HG03439 (cell line): ENCODE results near the gene DNAJB11.
"Not testable (repeated sequence)": the region's sequence is repeated elsewhere in the genome, so short reads cannot be mapped to it uniquely, and the experiment has no call there.

Experiments
- ATAC-seq: cut with Tn5 transposase; IDR thresholded peaks from one replicate; pipeline ENCODE4 v1.9.1; 2021; ENCODE audit warnings: mild to moderate bottlenecking, moderate library complexity; ENCODE audit not compliant: unreplicated experiment

DNAJB11 gene

DNA sequence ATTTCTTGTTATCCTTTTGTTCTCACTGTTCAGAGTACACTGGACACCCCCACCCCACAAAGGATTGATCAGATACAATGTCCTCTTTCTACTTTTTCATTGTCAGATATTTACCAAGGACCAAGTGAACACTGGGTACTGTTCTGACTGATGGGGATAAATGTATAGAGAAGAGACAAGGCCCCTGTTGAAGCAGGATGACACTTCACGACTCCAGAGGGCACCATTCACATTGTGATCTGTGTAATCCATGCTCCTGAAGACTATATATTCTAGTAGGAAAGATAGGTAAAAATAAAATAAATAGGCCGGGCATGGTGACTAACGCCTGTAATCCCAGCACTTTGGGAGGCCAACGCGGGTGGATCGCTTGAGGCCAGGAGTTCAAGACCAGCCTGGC lies 19.1 kb upstream of the DNAJB11 start:
- ATAC-seq = no peak

DNA sequence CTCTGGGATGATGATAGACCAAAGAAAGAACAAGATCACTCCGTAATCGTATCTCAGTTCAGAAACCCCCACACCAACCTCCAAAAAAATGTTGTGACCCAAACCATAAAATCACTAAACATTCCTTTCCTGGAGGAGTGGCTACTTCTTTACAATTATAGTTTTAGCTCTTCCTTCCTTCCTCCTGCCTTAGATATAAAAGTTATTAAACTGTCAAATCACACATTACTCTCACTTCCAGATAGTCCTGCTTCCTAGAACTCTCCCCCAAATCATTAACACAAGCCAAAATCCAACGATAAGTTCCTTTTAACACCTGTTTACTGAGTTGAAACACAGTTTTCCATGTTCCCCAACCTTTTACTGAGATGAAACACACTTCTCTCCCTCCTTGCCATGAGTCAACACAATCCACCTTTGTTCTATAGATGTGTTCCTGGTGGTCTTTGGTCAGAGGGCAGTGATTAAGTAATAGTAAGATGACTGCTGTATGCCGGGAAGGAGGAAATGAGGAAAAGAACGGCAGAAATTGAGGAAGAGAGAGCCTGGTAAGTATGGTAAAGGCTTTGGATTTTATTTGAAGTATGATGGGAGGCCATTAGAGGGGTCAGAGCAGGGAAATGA lies 18.0 kb upstream of the DNAJB11 start:
- ATAC-seq = no peak

DNA sequence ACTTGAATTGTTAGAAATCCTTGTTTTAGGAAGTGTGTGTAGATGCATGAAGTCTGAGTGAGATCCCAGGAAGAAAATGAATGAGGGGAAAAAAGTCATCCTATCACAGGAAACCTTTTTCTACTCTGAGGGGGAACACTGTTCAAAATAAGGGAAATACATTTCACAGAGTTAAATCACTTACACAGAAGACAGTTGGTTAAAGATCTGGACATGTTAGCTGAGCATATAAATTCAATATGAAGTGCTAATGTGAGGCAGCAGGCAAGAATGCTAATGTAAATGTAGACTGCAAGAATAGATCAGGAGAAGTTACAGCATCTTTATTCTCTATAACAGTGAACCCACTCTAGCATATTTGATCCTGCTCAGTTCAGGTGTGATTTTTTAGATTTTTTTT lies 5.9 kb upstream of the DNAJB11 start:
- ATAC-seq = no peak

DNA sequence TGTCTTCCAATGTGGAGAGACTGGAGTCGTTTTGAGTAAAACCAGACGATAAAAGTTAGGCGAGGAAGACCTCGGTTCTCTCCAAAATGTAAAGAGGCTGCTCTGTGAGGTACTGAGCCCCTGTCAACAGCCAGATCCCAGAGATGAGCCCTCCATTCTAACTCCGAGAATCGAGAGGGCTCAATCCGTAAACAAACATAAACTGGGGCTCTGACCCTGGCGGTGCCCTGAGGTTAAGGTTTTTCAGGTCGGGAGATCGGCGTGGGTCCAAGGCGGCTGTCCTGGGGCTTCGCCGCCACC lies 3.8 kb upstream of the DNAJB11 start:
- ATAC-seq = no peak

DNA sequence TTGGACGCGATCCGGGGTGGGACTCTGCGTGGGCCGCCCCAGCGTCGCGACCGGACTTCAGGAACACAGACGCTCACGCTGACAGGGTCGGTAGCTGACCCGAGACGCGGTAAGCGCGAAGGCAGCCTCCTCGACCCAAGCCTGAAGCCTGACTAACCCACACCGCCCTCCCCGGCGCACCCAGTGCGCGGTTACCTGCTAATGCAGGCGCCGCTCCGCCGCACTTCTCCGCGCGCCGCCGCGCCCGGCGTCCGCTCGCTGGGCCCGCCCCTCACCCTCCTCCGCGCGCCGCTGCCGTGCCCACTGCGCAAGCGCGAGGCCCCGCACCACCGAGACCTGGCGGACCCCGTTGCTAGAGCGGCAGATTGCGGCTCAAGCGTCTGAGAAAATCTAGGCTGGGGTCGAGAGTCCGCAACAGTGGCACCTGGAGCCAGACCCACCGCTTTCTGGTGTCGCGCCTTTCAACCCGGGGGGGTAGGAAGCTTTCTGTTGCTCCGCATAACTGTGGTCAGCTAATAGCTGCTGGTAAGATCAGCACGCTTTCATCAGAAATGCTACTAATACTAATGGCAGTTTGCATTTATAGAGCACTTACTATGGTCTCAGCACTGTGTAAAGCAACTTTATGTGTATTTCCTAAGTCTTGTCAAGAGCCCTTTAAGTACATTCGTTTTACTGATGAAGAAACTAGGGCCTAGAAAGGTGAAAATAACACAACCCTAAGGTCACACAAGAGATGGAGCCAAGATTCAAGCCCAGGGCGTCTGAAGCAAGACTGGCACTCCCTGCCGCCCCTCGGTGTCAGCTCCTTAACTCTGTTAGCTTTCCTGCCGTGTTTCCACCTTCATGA lies 3.2 kb upstream of the DNAJB11 start, which contains the start of gene TBCCD1:
Gene TBCCD1, minus strand, starts transcription at position 268 of the 850 bp plus-strand sequence. CDS start 3,010 bp downstream, outside the sequence.
- ATAC-seq = peak; percentile 46

DNA sequence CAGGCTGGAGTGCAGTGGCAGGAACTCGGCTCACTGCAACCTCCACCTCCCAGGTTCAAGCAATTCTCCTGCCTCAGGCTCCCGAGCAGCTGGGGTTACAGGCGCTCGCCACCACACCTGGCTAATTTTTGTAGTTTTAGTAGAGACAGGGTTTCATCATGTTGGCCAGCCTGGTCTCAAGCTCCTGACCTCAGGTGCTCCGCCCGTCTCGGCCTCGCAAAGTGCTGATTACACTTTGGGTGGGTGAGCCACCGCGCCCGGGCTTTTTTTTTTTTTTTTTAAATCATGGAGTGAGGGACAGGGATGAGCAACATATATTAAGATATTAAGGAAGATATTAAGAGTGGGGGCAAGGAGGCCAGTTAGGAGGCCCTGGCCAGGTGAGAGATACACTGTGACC lies 1.2 kb upstream of the DNAJB11 start:
- ATAC-seq = not testable (repeated sequence)

DNA sequence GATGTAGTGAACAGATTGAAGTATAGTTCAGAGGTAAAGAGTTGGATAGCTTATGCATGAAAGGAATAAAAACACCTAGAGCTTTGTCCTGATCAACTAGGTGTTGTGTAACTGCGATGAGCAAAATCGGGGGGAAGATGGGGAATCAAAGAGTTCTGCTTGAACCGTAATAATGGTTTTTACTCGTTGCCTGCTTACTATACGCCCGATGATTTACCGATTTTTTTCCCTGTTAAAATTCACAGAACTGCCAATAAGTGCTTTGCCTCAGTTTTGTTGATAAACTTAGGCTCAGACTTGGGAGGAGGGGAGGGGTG lies 783 bp upstream of the DNAJB11 start:
- no peak for ATAC-seq

DNA sequence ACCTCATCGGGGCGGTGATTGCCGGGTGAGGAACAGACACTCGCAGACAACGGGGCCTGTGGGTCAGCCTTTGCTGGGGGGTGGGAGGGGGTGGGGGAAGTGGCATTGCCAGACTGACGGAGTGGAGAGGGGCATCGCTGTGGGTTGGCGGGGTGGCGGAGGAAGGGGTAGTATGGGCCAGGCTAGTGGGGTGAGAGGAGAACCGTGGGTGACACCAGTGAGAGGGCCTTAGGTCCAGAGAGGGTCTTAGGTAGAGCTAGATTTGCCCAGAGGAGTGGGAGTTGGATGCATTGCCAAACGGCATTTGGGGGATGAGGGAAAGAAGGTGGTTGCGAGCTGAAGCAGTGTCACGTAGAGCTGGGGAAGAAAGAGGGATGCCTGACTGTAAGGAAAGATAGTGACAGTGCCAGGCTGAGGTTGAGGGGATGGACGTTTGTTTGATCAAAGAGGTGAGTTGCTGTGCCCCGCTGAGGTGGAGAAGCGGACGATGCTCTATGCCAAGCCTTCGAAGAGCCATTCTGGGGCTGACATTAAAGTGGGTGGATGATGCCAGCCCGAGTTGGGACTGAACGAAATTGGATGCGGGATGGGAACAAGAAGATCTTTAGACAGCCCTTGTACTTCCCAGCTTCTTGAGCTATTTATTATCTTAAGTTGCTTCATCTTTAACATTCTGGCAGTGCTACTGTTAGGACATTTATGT lies 572 bp downstream of the DNAJB11 start:
- ATAC-seq = no peak

DNA sequence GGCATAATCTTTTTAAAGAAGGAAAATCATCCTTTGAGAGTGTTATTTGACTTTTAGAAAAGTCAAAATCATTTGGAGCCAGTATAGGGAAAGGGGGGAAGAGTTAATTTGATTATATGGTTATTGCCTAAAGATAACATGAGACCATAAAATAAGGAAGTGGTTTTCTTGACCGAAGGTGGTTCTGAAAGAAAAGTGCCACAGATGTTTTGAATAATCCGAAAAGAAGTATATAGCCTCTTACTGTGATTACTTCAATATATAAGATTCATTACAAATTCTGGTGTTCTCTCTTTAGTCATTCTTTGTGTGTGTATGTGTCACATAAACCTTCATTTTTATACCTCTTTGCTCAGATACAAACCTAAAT lies 1.1 kb downstream of the DNAJB11 start:
- no peak for ATAC-seq

DNA sequence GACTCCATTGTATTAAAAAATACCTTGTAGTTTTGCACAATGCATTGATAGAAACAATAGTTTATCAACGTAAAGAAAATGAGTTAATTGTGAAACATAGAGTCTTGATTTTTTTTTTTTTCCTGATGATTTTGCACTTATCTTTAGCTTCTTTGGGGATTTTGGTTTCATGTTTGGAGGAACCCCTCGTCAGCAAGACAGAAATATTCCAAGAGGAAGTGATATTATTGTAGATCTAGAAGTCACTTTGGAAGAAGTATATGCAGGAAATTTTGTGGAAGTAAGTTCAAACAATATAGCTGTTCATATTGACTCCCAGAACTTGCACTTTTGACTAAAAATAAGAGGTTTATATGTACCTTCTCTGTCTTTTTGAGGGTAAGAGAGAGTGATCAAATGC lies 7.0 kb downstream of the DNAJB11 start:
- ATAC-seq = no peak

DNA sequence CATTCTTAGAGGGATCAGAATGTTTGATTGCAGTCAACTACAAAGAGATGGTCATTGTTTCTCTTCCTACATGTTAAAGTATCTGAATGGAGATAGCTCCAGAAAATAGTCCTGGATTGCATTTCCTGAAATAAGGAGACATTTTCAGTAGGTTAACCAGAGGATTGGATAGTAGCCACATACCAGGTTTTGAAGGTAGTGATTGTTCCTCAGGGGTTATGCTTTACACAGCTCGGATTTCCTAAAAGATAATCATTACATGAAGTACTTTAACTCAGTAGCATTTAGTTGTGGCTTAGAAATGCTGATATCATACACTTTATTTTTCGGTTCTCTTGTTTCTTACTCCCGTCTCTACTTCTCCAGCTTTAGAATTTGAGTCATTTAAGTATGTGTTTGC lies 10.3 kb downstream of the DNAJB11 start:
- no peak for ATAC-seq

DNA sequence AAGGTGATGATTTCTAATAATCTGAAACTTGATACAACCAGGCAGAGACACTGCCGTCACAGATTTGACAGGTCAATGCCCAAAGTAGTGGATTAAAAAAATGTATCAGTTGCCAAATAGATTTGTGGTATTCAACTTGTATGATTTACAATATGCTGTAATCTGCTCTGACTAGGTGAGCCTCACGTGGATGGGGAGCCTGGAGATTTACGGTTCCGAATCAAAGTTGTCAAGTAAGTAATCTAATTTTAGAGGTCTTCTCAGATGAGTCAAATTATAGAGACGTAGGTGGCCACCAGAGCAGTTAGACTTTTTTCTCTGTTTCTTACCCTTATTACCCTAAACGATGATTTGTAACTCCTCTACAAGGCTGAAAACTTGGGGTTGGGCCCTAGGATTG lies 12.0 kb downstream of the DNAJB11 start:
- ATAC-seq = no peak

DNA sequence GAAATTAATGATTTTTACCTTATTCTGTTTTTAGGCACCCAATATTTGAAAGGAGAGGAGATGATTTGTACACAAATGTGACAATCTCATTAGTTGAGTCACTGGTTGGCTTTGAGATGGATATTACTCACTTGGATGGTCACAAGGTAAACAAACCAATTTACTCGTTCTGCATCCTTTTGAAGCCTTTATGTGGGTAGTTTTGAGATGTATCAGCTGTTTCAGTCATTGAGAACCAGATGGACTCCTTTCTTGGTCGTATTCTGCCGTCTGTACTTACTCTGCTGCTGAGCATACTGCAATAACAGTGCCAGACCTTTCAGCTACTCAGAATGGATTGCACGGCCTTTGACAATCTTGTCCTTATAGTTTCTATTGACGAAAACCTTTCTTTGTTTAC lies 13.3 kb downstream of the DNAJB11 start:
- no peak for ATAC-seq

DNA sequence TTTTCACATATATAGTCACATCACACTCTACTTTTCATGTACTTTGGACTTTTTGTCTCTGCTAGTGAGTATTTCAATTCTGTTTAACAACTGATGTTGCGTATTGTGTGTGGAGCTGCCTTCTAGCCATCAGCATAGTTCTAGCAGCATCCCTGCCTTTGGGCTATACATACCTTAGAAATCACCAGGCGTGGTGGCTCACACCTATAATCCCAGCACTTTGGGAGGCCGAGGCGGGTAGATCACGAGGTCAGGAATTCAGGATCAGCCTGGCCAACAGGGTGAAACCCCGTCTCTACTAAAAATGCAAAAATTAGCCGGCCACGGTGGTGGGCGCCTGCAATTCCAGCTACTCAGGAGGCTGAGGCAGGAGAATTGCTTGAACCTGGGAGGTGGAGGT lies 15.7 kb downstream of the DNAJB11 start:
- not testable (repeated sequence) for ATAC-seq

DNA sequence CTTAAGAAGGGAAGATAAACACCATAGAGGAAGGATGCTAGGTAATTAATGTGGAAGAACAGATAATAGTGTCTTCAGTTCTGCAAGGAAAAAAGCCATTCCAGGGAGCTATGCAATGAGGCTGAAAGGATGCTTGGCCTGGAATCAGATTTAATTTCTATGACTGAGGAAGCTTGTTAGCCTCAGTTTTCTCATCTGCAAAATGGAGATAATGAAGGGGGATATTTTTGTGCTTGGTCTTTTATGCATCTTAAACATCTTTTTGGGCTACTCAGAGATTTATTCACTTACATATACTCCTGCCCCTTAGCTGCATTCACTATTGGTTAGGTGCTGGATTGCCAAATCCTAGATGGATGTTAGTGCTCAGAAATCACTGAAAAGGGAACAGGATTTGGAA lies 16.7 kb downstream of the DNAJB11 start:
- no peak for ATAC-seq

DNA sequence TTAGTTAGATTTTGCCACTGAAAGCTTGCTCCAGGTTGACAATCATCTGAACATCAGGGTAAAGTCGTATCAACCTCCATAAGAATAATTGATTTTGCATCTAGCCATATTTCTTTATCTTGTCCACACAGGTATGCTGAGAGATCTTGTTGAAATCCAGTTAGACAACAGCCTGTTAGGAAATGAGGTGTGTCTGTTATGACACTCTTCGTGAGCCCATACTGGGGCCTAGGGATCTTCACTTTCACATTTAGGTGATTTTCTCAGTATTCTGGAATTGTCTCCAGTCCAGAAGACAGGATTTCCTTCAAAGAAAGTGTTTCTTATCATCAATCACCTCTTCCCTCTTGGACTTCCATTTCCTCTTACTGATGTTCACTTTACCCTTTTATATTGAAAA lies 18.1 kb downstream of the DNAJB11 start:
- no peak for ATAC-seq

DNA sequence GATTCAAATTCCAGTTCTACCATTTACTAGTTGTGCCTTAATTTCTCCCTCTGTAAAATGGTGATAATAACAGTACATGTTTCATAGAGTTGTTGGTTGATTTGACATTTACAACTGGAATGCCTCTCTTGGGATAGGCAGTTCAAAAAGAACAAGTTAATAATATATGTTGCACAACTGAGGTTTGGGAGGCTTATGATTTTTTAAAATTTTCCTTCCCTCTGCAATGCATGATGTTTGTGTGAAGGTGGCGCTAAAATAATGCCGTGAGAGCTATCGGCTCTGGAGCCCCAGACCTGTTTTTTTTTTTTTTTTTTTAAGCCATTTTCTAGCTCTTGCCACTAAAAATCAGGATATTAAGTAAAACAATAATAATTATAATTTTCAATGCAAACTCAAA lies 18.6 kb downstream of the DNAJB11 start:
- no peak for ATAC-seq

DNA sequence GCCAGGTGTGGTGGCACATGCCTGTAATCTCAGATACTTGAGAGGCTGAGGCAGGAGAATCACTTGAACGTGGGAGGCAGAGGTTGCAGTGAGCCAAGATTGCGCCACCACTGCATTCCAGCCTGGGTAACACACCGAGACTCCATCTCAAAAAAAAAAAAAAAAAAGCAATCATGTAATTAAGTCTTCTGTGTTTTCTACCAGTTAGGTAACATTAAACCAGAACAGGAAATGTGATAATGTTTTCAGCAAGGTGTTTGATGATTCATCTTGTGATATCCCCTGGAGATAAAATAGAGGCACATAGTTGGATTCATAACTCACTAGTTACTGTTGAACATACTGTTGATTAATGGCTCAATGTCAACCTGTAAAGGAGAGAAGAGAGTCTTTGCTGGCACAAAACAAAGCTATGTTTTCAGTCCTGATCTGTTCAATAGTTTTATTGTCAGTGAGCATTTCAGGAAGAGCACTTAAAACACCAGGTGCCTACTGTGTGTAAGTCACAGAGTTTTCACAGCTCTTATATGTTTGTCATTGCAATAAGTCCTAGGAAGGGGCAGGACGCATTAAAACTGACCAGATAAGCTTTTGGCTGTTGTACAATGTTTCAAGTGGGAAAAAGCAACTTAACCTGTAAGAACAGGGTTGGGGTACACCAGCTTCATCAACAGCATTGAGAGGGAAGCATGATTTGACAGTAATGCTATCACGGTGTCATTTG lies 19.5 kb downstream of the DNAJB11 start:
- ATAC-seq = no peak

DNA sequence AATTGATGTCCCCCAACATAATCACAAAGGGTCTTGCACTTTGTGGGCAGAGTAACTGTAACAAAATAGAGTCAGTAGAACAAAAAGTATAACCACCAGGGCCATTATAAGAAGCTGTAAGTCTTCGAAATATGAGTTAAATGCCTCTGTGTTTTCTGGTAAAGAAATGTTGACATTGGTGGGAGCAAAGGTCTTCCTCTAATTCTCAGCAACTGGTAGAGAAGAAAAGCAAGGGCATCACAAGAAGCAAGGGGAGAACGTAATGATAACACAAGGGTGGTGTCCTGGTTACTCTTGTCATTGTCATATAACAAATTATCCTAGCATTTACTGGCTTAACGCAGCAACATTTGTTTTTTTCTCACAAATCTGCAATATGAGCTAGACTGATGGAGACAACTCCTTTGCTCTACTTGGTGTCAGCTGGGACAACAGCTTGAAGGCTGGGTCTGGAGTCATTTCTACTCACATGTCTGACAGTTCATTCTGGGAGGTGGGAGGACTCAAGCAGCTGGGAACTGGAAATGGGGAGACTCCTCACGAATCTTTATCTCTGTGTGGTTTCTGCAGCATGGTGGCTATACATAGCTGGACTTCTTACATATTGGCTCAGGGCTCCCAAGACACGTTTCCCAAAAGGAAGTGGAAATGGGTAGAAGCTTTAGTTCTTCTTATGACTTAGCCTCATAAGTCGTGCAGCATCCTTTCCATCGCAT lies 20.2 kb downstream of the DNAJB11 start:
- ATAC-seq = no peak

DNA sequence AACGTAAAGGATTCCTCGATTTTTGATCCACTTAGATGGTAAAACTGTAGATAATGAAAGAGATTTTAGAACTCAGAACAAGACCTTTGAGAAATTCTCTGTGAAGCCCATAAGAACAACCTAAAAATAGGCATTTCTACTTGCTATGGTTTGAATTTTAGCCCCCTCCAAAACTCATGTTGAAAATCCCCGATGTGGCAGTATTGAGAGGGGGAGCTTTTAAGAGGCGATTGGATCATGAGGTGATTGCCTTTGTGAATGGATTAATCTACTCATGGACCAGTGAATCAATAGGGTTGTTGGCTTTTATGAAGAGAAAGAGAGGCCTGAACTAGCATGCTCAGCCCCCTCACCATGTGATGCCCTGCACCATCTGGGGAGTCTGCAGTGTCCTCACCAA lies 22.2 kb downstream of the DNAJB11 start:
- ATAC-seq = no peak

DNA sequence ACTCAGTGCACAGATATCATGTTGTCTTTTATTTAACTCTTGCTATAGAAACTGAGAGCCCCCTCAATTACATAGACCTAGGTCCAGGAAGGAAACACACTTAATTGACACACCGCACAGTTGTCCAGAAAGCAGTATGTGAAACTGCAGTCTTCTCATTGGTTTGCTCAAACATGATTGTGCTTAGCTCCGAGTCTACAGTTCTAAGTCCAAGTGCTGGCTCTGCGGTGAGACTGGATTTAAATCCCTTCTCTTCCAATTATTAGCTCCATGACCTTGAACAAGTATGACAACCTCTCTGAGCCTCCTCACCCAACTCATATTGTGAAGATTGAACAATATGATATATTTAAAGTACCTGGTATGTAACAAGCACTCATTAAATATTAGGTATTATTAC lies 23.3 kb downstream of the DNAJB11 start:
- ATAC-seq = no peak
